Stimulated activated CD4-positive, alpha-beta T cell treated with anti-CD3 and anti-CD28 coated beads, Interleukin-2, amount 100 ng/mL, for 24 hours (primary cell): ENCODE data around the gene POLL.

Experiments
- DNase-seq, 2 donors: peaks; one replicate each; pipeline ENCODE4 v3.0.0-alpha.2; 2020

Gene POLL

DNA sequence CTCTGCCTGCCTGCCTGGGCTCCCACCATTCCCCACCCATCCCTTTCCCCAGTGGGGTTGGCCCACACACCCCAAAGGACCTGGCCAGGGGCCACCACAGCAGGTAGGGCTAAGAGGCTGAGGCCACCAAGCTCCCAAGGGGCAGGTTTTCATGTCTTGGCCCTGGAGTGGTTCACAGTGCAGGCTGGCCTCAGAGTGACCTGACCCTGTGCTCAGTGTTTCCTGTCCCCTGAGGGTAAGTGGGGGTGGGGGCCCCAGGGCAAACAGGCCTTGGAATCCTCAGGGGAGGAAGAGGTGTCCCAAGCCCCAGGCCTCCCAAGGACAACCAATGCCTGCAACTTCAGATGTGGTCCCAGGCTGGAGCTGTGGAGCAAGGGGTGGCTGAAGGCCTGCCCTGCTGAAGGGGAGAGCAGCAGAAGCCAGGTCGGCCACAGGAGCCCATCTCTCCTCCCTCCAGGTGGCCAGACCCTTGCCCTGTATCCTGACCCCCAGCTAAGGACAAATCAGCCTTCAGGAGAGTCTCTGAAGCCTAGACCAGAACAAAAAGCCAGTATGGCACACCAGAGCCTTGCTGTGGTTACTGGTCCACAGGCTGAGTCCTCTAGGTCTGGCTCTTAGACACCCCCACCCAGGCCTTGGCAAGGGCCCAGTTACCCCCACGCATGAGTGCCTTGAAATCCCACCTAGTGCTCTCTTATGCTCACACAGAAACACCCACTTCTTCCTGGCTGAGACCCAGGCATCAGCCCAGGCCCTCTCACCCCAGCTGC lies 27.6 kb downstream of the POLL start:
- DNase-seq: no peak

DNA sequence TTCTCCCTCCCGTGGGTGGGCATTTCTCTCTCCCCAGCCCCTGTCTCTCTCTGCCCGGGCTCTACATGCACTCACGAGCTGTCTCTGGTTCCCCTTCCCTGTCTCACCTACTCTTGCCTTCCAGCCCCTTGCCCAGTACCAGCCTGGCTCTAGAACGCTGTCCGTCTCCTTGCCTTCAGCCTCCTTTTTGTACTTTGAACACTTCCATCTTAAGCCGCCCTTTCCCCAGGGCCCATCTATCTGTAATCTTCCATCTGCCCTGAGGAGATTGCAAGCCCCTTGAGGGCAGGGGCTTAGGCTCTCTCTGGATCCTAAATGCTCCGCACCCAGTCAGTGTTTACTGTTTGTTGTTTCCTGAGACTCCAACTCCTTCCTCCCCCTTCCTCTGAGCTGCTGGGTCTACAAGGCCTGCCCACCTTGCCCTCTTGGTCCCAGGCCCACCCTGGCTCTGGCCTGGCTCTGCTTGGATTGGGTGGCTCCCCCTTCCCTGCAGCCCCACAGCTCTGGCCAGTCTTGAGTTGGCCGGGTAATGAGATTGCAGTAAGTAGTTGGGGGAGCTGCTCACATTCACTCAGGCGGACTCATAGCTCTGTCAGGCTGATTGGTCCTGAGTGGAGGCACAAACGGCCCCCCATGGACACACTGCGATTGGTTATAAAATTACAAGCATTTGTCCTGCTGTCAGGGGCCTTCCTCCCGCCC lies 28.3 kb downstream of the POLL start:
- DNase-seq: no peak

DNA sequence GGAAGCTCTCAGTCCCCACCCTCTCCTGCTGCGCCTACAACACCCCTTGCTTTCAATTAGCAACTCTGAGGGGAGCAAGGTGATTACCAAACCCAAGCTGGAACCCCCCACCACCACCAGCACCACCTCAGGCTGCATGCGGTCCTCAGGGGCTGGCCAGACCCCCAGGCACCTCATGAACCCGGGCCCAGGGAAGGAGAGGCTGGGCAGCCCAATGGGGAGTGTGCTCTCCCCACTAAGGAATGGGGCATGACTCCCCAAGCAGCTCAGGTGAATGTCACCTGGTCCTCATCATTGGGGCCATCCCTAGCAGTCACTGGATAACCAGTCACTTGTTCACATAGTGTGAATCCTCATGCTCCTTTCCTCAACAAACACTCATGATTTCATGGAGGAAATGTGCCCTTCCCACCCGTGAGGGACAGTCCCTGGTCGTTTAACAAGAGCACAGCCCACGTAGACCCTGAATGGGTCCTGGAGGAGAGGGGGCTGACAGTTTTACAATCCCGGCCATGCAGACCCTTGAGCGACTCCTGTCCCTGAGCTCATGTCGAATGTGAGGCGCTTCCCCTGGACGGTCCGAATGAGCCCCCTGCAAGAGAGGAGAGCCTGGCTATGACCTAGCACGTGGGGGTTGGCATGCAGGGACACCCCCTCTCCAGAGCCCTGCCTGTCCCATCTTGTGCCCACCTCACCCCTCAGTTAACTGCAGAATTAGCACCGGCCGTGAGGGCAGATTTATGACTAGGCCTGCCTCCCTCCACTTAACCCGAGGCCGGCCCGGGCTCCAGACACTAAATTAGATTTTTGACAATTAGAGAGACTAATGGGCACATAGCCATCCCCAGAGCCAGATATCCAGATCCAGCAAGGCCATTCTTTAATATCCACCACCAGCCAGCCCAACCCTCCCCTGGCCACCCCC lies 29.1 kb downstream of the POLL start:
- no peak for DNase-seq

DNA sequence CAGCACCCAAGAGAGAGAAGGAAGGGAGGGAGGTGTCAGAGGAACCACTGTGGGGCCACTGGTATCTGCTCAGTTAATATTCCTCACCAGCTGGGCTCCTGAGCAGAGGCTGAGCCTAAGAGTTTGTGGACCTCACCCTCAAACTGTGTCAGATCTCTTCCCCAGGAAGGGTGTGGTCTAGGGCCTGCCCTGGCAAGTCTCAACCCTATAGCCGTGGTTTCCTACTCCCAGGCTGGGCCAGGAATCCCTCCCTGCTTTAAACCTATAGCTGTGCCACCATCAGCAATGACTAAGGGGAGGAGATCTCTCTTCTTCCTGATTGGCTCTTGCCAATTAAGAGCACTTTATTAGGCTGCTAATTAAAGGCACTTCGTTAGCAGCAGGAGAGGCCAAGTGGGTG lies 29.9 kb downstream of the POLL start:
- no peak for DNase-seq

DNA sequence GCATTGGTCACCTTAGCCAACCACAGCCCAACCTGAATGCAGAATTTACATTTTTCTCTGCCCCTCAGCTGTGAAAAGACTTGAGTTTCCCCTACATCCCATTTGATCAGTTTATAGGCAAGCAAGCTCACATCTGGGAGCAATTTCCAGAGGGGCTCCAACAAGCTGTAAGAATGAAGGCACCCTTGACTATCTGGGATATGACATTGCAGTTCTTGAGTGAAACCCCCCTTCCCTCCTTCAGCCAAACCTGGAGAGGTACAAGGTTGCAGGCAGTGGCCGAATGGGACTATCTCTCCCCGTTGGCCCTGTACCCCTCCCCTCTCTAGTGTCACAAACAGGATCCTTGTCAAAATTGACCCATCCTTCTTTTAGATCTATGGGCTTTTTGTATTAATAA lies 30.5 kb downstream of the POLL start:
- no peak for DNase-seq

DNA sequence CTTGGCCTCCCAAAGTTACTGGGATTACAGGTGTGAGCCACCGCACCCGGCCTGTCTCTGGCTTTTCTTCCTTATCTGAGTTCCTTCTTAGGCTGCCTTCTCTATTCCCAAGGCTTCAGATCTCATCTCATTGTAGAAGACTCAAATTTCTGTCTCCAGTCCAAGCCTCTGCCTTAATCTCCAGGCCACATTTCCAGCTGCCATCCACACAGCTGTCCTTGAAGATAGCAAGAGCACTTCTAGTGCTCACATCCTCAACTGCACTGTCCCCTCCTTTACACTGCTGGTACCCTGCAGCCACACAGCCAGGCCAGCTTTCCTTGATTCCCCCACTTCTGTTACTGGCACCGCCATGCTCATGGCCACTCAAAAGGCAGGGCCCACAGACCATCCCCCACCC lies 35.6 kb downstream of the POLL start:
- DNase-seq: no peak

DNA sequence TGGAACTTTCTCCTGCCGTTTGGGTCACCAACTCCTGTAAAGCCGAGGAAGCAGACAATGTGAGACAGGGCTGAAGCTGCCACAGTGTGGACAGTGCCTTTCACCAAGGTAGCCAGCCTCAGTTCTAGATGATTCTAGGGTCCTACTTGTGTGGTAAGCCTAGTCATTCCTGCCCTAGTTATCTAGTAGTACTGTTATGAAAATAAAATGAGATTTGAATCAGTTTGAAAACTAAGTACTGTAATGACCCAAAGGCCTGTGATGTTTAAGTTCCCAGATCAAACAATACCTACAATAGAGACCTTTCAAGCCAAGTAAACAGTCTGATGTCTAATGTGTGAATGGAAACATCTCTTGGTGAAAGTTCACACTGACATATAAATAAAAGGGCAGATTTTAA lies 37.1 kb downstream of the POLL start:
- no peak for DNase-seq

DNA sequence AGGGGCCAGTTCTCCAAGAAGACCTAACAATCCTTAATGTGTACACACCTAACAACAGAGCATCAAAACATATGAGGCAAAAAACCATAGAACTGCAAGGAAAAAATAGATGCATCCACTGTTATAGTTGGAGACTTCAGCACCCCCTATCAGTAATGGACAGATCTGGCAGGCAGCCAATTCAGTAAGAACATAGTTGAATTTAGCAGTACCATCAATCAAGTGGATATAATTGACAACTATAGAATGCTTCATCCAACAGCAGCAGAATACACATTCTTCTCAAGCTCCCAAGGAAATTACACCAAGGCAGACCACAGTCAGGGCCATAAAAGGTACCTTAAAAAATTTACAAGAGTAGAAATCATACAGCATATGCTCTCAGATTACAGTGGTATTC lies 42.2 kb downstream of the POLL start:
- no peak for DNase-seq

DNA sequence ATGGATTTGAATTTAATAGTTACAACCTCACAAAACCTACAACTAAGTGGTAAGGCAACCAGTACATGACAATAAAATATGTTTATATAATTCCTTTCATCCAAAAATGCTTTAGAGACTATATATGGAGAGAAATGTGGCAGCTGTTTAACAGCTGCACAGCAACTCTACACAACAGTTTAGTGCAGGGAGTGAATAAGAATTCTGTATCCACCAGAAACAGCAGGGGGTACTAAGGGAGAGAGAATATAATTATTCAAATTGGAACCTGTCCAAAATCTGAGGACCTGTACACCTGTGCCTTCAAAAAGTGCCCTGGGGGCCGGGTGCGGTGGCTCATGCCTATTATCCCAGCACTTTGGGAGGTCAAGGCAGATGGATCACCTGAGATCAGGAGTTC lies 49.6 kb downstream of the POLL start:
- DNase-seq: no peak

DNA sequence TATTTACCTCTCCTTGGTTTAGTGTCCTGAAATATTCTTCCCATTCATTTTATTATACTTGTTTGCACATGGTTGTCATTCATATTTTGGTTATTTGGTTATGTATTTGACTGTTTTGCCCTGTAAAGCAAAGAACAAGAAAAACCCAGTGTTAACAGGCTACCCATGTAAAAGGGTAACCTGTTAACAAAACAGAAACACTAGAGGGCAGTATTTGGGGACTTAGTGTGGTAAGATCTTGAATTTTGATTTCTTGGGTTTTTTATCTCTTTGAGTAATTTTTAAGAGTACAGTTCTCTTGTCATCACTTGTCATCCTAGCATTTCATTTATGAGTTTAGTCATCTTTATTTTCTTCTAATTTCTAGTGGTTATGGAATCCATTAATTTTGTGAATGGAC lies 51.3 kb downstream of the POLL start:
- DNase-seq: no peak

DNA sequence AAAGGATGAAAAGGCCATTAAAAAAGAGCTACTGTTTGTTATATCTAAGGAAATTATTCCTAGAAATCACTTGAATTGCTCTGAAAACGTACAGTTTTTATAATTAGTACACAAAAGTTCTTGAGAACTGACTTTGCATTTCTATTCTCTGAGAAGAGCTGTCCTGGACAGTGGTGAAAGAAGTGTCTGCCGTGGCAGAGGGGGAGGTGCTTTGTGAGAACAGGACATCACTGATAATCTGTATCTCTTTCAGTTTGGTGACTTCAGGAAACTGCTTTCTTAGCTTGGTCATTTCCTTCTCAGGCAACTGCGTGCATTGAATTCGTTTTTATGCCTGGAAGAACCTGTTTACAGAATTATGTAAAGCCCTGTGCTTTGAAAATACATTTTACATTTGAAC lies 52.1 kb downstream of the POLL start:
- DNase-seq: no peak

DNA sequence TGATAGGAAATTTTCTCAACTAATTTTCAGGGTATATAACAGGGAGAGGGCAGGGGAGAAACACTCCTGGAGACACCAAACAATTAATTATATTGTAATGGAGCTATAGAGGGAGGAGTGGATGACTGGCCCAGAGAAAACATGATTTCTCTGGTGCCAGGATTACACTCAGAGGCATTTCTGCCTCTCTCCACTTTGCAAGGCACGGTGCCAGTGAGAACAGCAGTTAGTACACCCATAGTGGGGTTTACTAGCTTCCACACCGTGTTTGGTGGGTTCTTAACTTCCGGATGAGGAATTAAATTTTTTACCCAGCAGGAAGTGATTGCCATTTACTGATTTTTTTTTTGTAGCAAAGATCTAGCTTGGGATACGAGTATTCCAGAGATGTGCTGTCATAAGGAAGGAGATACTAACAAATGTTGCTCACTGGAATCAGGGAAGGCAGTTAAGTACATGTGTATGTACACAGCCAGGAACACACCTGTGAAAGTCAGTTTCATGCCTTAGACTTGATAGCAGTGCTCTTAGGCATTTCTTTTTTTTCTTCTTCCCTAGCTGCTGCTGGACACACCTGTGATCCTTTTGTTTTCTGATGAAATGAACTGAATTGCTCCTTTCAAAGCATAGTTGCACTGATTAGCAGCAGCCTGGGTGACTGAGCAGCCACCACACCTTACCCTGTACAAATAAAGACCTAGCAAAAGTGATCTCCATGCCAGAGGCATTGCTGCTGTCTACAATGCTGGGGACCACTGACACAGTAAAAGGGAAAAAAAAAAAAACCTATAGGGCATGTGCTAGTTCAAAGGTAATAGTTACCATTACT lies 58.1 kb downstream of the POLL start:
- no peak for DNase-seq

DNA sequence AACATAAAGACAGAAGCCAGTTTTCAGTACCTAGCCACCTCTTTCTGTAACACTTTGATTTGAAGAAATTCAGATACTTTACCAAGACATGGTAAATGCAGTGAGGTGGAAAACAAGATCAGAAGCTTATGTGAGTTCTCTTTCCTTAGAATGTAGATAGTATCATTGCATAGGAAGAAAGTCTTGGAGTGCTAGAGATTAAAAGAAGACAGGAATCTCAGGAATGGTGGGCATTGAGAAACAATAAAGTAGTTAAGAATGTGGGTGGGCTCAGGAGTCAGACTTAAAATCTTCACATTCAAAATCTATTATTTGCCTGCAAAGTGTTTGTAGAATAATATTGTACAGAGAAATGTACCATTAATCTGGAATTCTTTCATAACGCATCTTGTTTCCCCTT lies 58.9 kb downstream of the POLL start:
- DNase-seq: no peak
